ENCODE results near the gene RIMBP2.

GRCh38 chr12:130655881-130656280 lies 60.2 kb downstream of the RIMBP2 start:
- TF ChIP-seq CTCF (conservative IDR thresholded peaks at IDR 0.05; ENCODE audit: low read depth in 2 of 2) (no peak), EZH2 (IDR thresholded peaks at IDR 0.05; ENCODE audit: low read depth, unreplicated experiment) (no peak), REST (IDR thresholded peaks at IDR 0.05; ENCODE audit: unreplicated experiment) (no peak), STAT1 (IDR thresholded peaks at IDR 0.05; ENCODE audit: unreplicated experiment) (no peak), POLR2AphosphoS5 (IDR thresholded peaks at IDR 0.05; ENCODE audit: low read depth) (no peak), EZH2phosphoT487 (IDR thresholded peaks at IDR 0.05; ENCODE audit: unreplicated experiment) (no peak), JUNB (IDR thresholded peaks at IDR 0.05; ENCODE audit: unreplicated experiment) (no peak), ZNF114 (CRISPR knock-in tag; IDR thresholded peaks at IDR 0.05) (no peak), CREB1 (CRISPR knock-in tag; IDR thresholded peaks at IDR 0.05; ENCODE audit: low read depth) (no peak)
